K562 (cell line): Measurements from ENCODE around the gene DCHS2. TPM values are rescaled to one million over a fixed set of nuclear protein-coding genes. Genes with fewer than 3 reads are reported as not detected.

Experiments
- ATAC-seq: fragments of 200-7000 bp; cut with Tn5 transposase; 3 replicates; pipeline ENCODE4 v1.9.1; 2020; ENCODE audit warnings: moderate library complexity
- BruUV-seq: library from RNA; stranded (reverse); fragments of 400-500 nt; replicated peaks from 2 replicates; lab custom pipeline; 2021; lab: Mats Ljungman, UMichigan
- CTCF ChIA-PET: fragments of 300-600 bp; formaldehyde crosslinking; extraction: SDS; loops from one replicate; lab custom pipeline; 2021; ENCODE audit warnings: low intra/inter-chr PET ratio; lab: Yijun Ruan, JAX
- POLR2A ChIA-PET: fragments of 300-600, 350-650 bp; sonication (Branson Sonifier 250); formaldehyde crosslinking; extraction: SDS; loops from one replicate; lab custom pipeline; 2021; ENCODE audit warnings: antibody characterized with exemption, inconsistent platforms; lab: Yijun Ruan, JAX
- DNase-seq, 4 experiments: peaks; one replicate each; pipeline versions ENCODE4 v3.0.0 to v3.0.0-alpha.2; 2011 to 2018; ENCODE audit warnings: low spot score in 3 of 4, mixed read lengths in 3 of 4; ENCODE audit errors: extremely low read depth in 1 of 4
- FAIRE-seq: peaks from 2 replicates; lab custom pipeline; 2011; peaks lifted over from hg19 to GRCh38; lab: Jason Lieb, UNC
- H2AFZ ChIP-seq: 2 replicates; pipeline ENCODE4 v1.6.0; 2011; ENCODE audit warnings: low read depth, low read length, control low read depth, inconsistent platforms
- H3K27ac ChIP-seq: fragments of 200-600 bp; 3 replicates; pipeline ENCODE4 v1.8.0; 2011; ENCODE audit warnings: low read depth, mild to moderate bottlenecking, control low read depth, inconsistent platforms, low read length, moderate library complexity, mixed read lengths; ENCODE audit errors: extremely low read depth
- H3K27me3 ChIP-seq, 2 experiments: fragments of 300-600 bp in 1 of 2; 2 replicates in 1 of 2; 3 replicates in 1 of 2; pipeline versions ENCODE4 v1.6.0 to v1.8.0; 2011; ENCODE audit warnings: inconsistent platforms in 2 of 2, low read length in 2 of 2, mild to moderate bottlenecking in 1 of 2, mixed read lengths in 1 of 2, moderate library complexity in 1 of 2; ENCODE audit not compliant: control insufficient read depth in 2 of 2, insufficient read depth in 2 of 2
- H3K36me3 ChIP-seq: fragments of 300-600 bp; 3 replicates; pipeline ENCODE4 v1.8.0; 2011; ENCODE audit warnings: mild to moderate bottlenecking, low read length, inconsistent platforms; ENCODE audit not compliant: control insufficient read depth, insufficient read depth
- H3K4me1 ChIP-seq, 2 experiments: fragments of 200-600 bp in 1 of 2; replicated peaks in 1 of 2; 2 replicates in 1 of 2; 3 replicates in 1 of 2; pipeline versions ENCODE4 v1.5.1 to v1.8.0; 2011; ENCODE audit warnings: inconsistent platforms in 2 of 2, low read length in 2 of 2, mild to moderate bottlenecking in 1 of 2, mixed read lengths in 1 of 2, moderate library complexity in 1 of 2; ENCODE audit not compliant: control insufficient read depth in 2 of 2, insufficient read depth in 2 of 2
- H3K4me2 ChIP-seq: 2 replicates; pipeline ENCODE4 v1.6.1; 2011; ENCODE audit warnings: low read length, control low read depth, inconsistent platforms, mixed read lengths; ENCODE audit not compliant: insufficient read depth
- H3K4me3 ChIP-seq: fragments of 200-600 bp; sonication (generic), shearing (Covaris generic); 2 replicates; pipeline ENCODE4 v1.5.1; 2016; ENCODE audit warnings: control low read depth, inconsistent platforms
- H3K79me2 ChIP-seq: fragments of 200-600 bp; 3 replicates; pipeline ENCODE4 v1.8.0; 2011; ENCODE audit warnings: low read length, inconsistent platforms; ENCODE audit not compliant: control insufficient read depth, insufficient read depth
- H3K9ac ChIP-seq, 2 experiments: 2 replicates each; pipeline versions ENCODE4 v1.6.0 to v1.6.1; 2011; ENCODE audit warnings: low read depth in 2 of 2, low read length in 2 of 2, control low read depth in 1 of 2, inconsistent platforms in 1 of 2, mild to moderate bottlenecking in 1 of 2, mixed read lengths in 1 of 2; ENCODE audit not compliant: insufficient read depth in 1 of 2
- H3K9me1 ChIP-seq: one replicate; pipeline ENCODE4 v1.6.0; 2011; ENCODE audit warnings: inconsistent platforms, mild to moderate bottlenecking, low read length, moderate library complexity; ENCODE audit not compliant: control insufficient read depth, insufficient read depth
- H3K9me3 ChIP-seq: replicated peaks from 2 replicates; pipeline ENCODE4 v1.5.1; 2011; ENCODE audit warnings: low read depth, low read length, inconsistent platforms; ENCODE audit not compliant: control insufficient read depth, insufficient read depth
- H4K20me1 ChIP-seq: replicated peaks from 2 replicates; pipeline ENCODE4 v1.6.1; 2011; ENCODE audit warnings: low read length, inconsistent platforms, mixed read lengths; ENCODE audit not compliant: control insufficient read depth, insufficient read depth
- FOSL1 ChIP-seq: fragments of 200-800 bp; sonication (Bioruptor generic); conservative IDR thresholded peaks from 2 replicates; pipeline ENCODE4 v1.6.1; 2016; ENCODE audit warnings: missing genetic modification characterization, missing compliant biosample characterization
- FOXA3 ChIP-seq, 2 experiments: fragments of 450-650 bp in 1 of 2; sonication (generic) in 1 of 2; formaldehyde crosslinking; IDR thresholded peaks in 1 of 2; conservative IDR thresholded peaks in 1 of 2; 2 replicates each; pipeline versions ENCODE4 v1.4.0 to v1.8.0; 2020 to 2022; ENCODE audit warnings: mild to moderate bottlenecking in 2 of 2, missing genetic modification reagents in 1 of 2
- JUN ChIP-seq, 2 experiments: sonication (generic) in 1 of 2; formaldehyde crosslinking in 1 of 2; IDR thresholded peaks; 2 replicates each; pipeline versions ENCODE4 v1.6.1 to v1.8.0; 2012 to 2022; ENCODE audit warnings: borderline replicate concordance in 2 of 2, mild to moderate bottlenecking in 2 of 2, improper control_type of control experiment in 1 of 2, low read depth in 1 of 2, low read length in 1 of 2, missing genetic modification reagents in 1 of 2
- KLF6 ChIP-seq: fragments of 250-450 bp; sonication (Bioruptor Pico); IDR thresholded peaks from 2 replicates; pipeline ENCODE4 v1.4.0; 2020; ENCODE audit warnings: mild to moderate bottlenecking, moderate library complexity, borderline replicate concordance
- ZNF76 ChIP-seq: fragments of 250-450 bp; sonication (Bioruptor Pico); IDR thresholded peaks from 2 replicates; pipeline ENCODE4 v1.4.0; 2020; ENCODE audit warnings: mild to moderate bottlenecking, moderate library complexity, borderline replicate concordance
- WGBS: fragments of 100-300 bp; shearing (Covaris generic); methylation state at CpG from one replicate; pipeline ENCODE4 v1.1.6; 2016; ENCODE audit warnings: low coverage, mixed read lengths; ENCODE audit not compliant: insufficient coverage; ENCODE audit errors: missing lambda C conversion rate; 5-methylcytosine and 5-hydroxymethylcytosine counted together
- in situ Hi-C: fragments of 300-500 bp; cut with MboI; formaldehyde crosslinking; loops from 4 replicates; pipeline ENCODE4 v1.15.0; 2018; ENCODE audit warnings: inconsistent platforms, mixed read lengths
- intact Hi-C: fragments of 100-400 bp; cut with micrococcal nuclease; formaldehyde crosslinking; loops from 2 replicates; pipeline ENCODE4 v1.14.2; 2022
- polyA plus RNA-seq, 8 experiments: library from polyadenylated mRNA; depleted of rRNA in 4 of 8; stranded (reverse) in 5 of 8; unstranded in 3 of 8; fragments of >200 nt; fragmentation: Nextera tagmentation in 2 of 8; fragmentation: Illumina TruSeq in 1 of 8; extraction: Ambion mirVana in 2 of 8; extraction: Trizol in 1 of 8; gene quantifications; 2 replicates each; pipeline versions ENCODE4 v1.2.1 to v1.2.3, GENCODE V29; 2011 to 2014; ENCODE audit warnings: inconsistent platforms in 1 of 8, missing spikeins in 1 of 8
- total RNA-seq, 7 experiments: library from RNA; depleted of rRNA in 6 of 7; stranded (reverse); fragments of >200 nt in 6 of 7; fragmentation: Illumina TruSeq in 2 of 7; extraction: Trizol in 2 of 7; gene quantifications; 2 replicates each; pipeline versions ENCODE4 v1.2.1 to v1.2.3, GENCODE V29; 2011 to 2021; ENCODE audit warnings: low replicate concordance in 1 of 7

Gene DCHS2
- total and polyA plus RNA-seq, 9 of the 15 experiments (the other 6 are each of a cell fraction or from before 2014, with no cell fraction given) = 0.49 to 7.1 (median 5.3) TPM

GRCh38 chr4:154455111-154455510 is 36.5 kb downstream of the DCHS2 start:
- in situ Hi-C loops (no loop called here), intact Hi-C loops (no loop called here)
- Histone ChIP-seq H4K20me1 (no peaks in the 10 kb centered on the region), H2AFZ (peak overlapping the region; percentile 48; the same call in 1 of the 2 replicates), H3K27ac (peak overlapping the region; percentile 64; the same call in 2 of the 3 replicates), H3K4me2 (peak overlapping the region; percentile 2), H3K4me3 (no peak overlapping the region), H3K9ac (peak overlapping the region in 1 of 2 experiments; percentile 22; a peak in 2 of 4 replicates), H3K79me2 (peaks cover 65% of the 10 kb centered on the region), H3K9me1 (no peaks in the 10 kb centered on the region), H3K36me3 (no peaks in the 10 kb centered on the region; the same call in 1 of the 3 replicates), H3K4me1 (peaks cover 3 to 57% of the 10 kb centered on the region in 2 experiments; a peak in 3 of 5 replicates), H3K9me3 (no peaks in the 10 kb centered on the region), H3K27me3 (no peaks in the 10 kb centered on the region)
- CTCF ChIA-PET = no interaction called here
- POLR2A ChIA-PET = interaction anchor here (0.6 to 2.9 kb wide), 3 partner anchors 10 to 21 kb away, joined by 3 to 11 read pairs (median 4); no protein-coding TSS in a partner anchor
- no peak for FAIRE-seq
- no peak for DNase-seq
- no peak for ATAC-seq
- BruUV-seq = no TSS peak
- WGBS = 0% methylated on average over 1 of the region's 1 CpG
- TF ChIP-seq KLF6 (no peak), JUN (IDR thresholded peaks at IDR 0.05; ENCODE audit: borderline replicate concordance, low read depth, low read length) (no peak), JUN (CRISPR knock-in tag; IDR thresholded peaks at IDR 0.05; ENCODE audit: borderline replicate concordance) (no peak), ZNF76 (CRISPR knock-in tag) (no peak), FOXA3 (CRISPR knock-in tag; conservative IDR thresholded peaks at IDR 0.05 in 1 of 2, IDR thresholded peaks at IDR 0.05 in 1 of 2) (peak in 1 of 2 experiments; percentile 47; a peak in 1 of 4 replicates), FOSL1 (tag) (no peak)
